Measurements from ENCODE around the gene NLK.

Gene NLK

GRCh38 chr17:28119560-28119959 is 77.1 kb downstream of the NLK start:
- H3K36me3 ChIP-seq (ENCODE audit: control insufficient read depth, insufficient read depth, low read length), result no peaks in the 10 kb centered on the region
- no peak overlapping the region for H3K4me3 ChIP-seq (ENCODE audit: insufficient read depth, low read depth, low read length, poor library complexity, severe bottlenecking)
- no peak for DNase-seq
- H3K9me3 ChIP-seq (ENCODE audit: control insufficient read depth, low read length), result no peaks in the 10 kb centered on the region
- H3K27me3 ChIP-seq (replicated peaks; ENCODE audit: control insufficient read depth, insufficient read depth, low read length, poor library complexity, severe bottlenecking), result no peaks in the 10 kb centered on the region
- no peak overlapping the region for H3K27ac ChIP-seq (ENCODE audit: insufficient read depth, low read length, poor library complexity, severe bottlenecking)
- H3K4me1 ChIP-seq (ENCODE audit: control insufficient read depth, insufficient read depth, low read length, poor library complexity, severe bottlenecking), result peaks cover 6% of the 10 kb centered on the region

DNA sequence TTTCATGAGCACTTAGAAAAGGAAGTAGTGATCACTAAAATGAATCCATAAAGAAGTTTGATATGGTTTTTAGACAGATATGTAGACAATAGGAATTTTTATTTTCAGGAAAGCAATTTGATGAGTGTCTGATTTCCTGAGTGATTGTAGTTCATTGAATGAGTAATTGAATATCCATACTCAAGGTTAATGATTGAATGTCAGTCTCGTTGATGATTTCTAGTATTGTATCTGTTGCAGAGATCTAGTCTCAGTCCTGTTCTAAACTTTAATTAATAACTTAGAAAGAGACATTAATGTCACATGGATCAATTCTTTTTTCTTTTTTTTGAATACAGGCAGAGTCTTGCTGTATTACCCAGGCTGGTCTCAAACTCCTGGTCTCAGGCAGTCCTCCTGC is 78.3 kb downstream of the NLK start:
- H3K36me3 ChIP-seq (ENCODE audit: control insufficient read depth, insufficient read depth, low read length), result no peaks in the 10 kb centered on the region
- H3K4me1 ChIP-seq (ENCODE audit: control insufficient read depth, insufficient read depth, low read length, poor library complexity, severe bottlenecking), result peaks cover 6% of the 10 kb centered on the region
- no peak overlapping the region for H3K4me3 ChIP-seq (ENCODE audit: insufficient read depth, low read depth, low read length, poor library complexity, severe bottlenecking)
- DNase-seq, result no peak
- H3K9me3 ChIP-seq (ENCODE audit: control insufficient read depth, low read length), result no peaks in the 10 kb centered on the region
- no peak overlapping the region for H3K27ac ChIP-seq (ENCODE audit: insufficient read depth, low read length, poor library complexity, severe bottlenecking)
- no peaks in the 10 kb centered on the region for H3K27me3 ChIP-seq (replicated peaks; ENCODE audit: control insufficient read depth, insufficient read depth, low read length, poor library complexity, severe bottlenecking)

DNA sequence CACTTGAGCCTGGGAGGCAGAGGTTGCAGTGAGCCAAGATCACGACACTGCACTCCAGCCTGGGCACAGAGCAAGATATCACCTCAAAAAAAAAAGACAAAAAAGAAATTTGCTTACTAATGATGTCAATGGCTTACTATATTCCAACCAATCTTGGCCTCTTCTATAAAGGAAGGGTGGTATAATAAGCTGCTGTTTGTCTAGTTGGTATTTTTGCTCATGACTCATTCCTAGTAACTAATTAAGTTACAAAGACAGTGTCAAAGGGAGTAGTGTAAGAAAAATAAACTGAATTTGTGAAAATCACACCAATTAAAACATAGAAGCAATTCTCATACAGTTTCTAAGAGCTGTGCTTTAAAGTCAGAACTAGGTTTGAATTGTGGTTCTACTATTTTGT is 82.5 kb downstream of the NLK start:
- H3K36me3 ChIP-seq (ENCODE audit: control insufficient read depth, insufficient read depth, low read length), result no peaks in the 10 kb centered on the region
- no peaks in the 10 kb centered on the region for H3K9me3 ChIP-seq (ENCODE audit: control insufficient read depth, low read length)
- DNase-seq, result no peak
- H3K4me1 ChIP-seq (ENCODE audit: control insufficient read depth, insufficient read depth, low read length, poor library complexity, severe bottlenecking), result no peaks in the 10 kb centered on the region
- H3K4me3 ChIP-seq (ENCODE audit: insufficient read depth, low read depth, low read length, poor library complexity, severe bottlenecking), result no peak overlapping the region
- H3K27me3 ChIP-seq (replicated peaks; ENCODE audit: control insufficient read depth, insufficient read depth, low read length, poor library complexity, severe bottlenecking), result no peaks in the 10 kb centered on the region
- no peak overlapping the region for H3K27ac ChIP-seq (ENCODE audit: insufficient read depth, low read length, poor library complexity, severe bottlenecking)

DNA sequence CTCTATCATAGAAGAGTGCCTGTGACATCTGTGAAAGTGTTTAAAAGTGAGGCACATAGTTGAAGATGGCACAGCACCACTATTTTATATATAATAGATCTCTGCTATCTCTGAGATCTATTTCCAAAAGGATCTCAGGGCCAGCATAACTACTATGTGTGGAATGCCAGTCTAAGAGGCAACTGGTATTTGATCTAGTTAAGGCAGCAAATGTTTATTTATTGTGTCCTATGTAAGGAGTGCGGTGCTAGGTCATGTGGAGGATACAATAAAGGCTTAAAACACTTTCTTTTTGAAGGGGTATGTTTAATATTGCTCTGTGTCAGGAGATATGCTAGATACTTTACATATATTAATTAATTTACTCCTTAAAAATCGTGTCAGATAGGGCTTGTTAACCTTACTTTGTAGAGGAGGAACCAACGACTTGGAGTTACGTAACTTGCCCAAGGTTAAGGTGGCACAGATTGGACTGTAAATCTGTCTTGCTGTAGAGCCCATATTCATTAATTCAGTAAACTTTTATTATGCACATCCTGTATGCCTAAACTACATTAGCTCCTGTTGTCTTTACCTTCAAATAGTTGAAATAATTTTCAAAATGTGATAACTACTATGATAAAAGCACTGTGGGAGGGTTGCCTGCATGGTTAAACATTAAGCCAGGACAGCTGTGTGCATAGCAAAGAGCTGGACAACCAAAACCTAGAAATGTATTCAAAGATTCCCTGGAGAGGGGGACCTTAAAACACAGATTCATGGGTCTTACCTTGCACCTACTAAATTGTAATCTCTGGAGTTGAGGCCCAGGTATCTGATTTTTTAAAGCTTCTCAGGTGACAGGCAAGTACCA is 83.3 kb downstream of the NLK start:
- Histone ChIP-seq H3K36me3 (ENCODE audit: control insufficient read depth, insufficient read depth, low read length) (no peaks in the 10 kb centered on the region), H3K4me1 (ENCODE audit: control insufficient read depth, insufficient read depth, low read length, poor library complexity, severe bottlenecking) (no peaks in the 10 kb centered on the region), H3K9me3 (ENCODE audit: control insufficient read depth, low read length) (no peaks in the 10 kb centered on the region), H3K4me3 (ENCODE audit: insufficient read depth, low read depth, low read length, poor library complexity, severe bottlenecking) (no peak overlapping the region), H3K27me3 (replicated peaks; ENCODE audit: control insufficient read depth, insufficient read depth, low read length, poor library complexity, severe bottlenecking) (no peaks in the 10 kb centered on the region), H3K27ac (ENCODE audit: insufficient read depth, low read length, poor library complexity, severe bottlenecking) (no peak overlapping the region)
- DNase-seq, result no peak

- Histone ChIP-seq H3K27ac (ENCODE audit: insufficient read depth, low read length, poor library complexity, severe bottlenecking) (no peak overlapping the region), H3K4me1 (ENCODE audit: control insufficient read depth, insufficient read depth, low read length, poor library complexity, severe bottlenecking) (no peaks in the 10 kb centered on the region), H3K36me3 (ENCODE audit: control insufficient read depth, insufficient read depth, low read length) (no peaks in the 10 kb centered on the region), H3K9me3 (ENCODE audit: control insufficient read depth, low read length) (no peaks in the 10 kb centered on the region), H3K4me3 (ENCODE audit: insufficient read depth, low read depth, low read length, poor library complexity, severe bottlenecking) (no peak overlapping the region), H3K27me3 (replicated peaks; ENCODE audit: control insufficient read depth, insufficient read depth, low read length, poor library complexity, severe bottlenecking) (no peaks in the 10 kb centered on the region)
- DNase-seq, result no peak
Measured at GRCh38 chr17:28127196-28127595, 84.7 kb downstream of the NLK start.

GRCh38 chr17:28128779-28129178 is 86.3 kb downstream of the NLK start:
- Histone ChIP-seq H3K27ac (ENCODE audit: insufficient read depth, low read length, poor library complexity, severe bottlenecking) (no peak overlapping the region), H3K36me3 (ENCODE audit: control insufficient read depth, insufficient read depth, low read length) (peaks cover 9% of the 10 kb centered on the region), H3K4me3 (ENCODE audit: insufficient read depth, low read depth, low read length, poor library complexity, severe bottlenecking) (no peak overlapping the region)

DNA sequence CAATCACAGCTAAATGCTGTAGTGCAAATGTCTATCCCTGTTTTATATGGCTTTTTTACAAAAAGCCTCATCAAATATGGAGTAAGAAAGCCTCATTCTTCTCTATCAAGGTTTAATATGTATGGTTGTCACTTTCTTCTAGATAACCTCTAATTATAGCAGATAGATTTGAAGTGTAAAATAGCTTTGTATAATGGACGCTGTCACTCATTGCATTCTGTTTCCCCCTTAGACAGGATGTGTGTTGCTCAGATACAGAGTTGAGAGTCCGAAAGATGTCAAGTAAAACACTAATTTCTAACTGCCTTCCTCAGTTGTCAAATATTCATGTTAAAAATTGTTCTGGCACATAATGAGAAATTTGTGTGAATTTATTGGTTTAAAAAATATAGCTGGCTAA is 88.0 kb downstream of the NLK start:
- no peak overlapping the region for H3K4me3 ChIP-seq (ENCODE audit: insufficient read depth, low read depth, low read length, poor library complexity, severe bottlenecking)

More at GRCh38 chr17:28128779-28129178, 86.3 kb downstream of the NLK start:
- Histone ChIP-seq H3K27me3 (replicated peaks; ENCODE audit: control insufficient read depth, insufficient read depth, low read length, poor library complexity, severe bottlenecking) (no peaks in the 10 kb centered on the region), H3K9me3 (ENCODE audit: control insufficient read depth, low read length) (no peaks in the 10 kb centered on the region), H3K4me1 (ENCODE audit: control insufficient read depth, insufficient read depth, low read length, poor library complexity, severe bottlenecking) (no peaks in the 10 kb centered on the region)
- no peak for DNase-seq

DNA sequence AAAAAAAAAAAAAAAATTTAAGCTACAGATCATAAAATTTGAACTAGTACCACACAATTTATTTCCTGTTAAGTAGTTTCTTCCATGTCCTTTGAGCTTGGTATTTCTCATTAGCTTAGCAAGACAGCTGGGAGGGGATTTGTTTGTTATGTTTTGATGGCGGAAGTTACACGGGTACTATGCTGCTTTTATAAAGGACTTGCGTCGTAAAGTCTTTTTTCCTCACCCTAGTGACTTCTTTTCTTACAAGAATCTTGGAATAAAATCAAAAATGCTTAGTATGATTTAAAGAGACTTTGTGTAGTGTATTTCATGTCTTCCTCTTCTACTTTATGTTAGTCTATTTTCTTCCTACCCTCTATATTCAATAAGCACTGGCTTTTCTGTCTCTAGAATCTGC is 89.1 kb downstream of the NLK start:
- Histone ChIP-seq H3K4me3 (ENCODE audit: insufficient read depth, low read depth, low read length, poor library complexity, severe bottlenecking) (no peak overlapping the region), H3K36me3 (ENCODE audit: control insufficient read depth, insufficient read depth, low read length) (peaks cover 9% of the 10 kb centered on the region), H3K4me1 (ENCODE audit: control insufficient read depth, insufficient read depth, low read length, poor library complexity, severe bottlenecking) (no peaks in the 10 kb centered on the region), H3K27ac (ENCODE audit: insufficient read depth, low read length, poor library complexity, severe bottlenecking) (no peak overlapping the region), H3K9me3 (ENCODE audit: control insufficient read depth, low read length) (no peaks in the 10 kb centered on the region), H3K27me3 (replicated peaks; ENCODE audit: control insufficient read depth, insufficient read depth, low read length, poor library complexity, severe bottlenecking) (no peaks in the 10 kb centered on the region)
- no peak for DNase-seq

More for the DNA sequence above, 88.0 kb downstream of the NLK start:
- no peak for DNase-seq
- Histone ChIP-seq H3K4me1 (ENCODE audit: control insufficient read depth, insufficient read depth, low read length, poor library complexity, severe bottlenecking) (no peaks in the 10 kb centered on the region), H3K9me3 (ENCODE audit: control insufficient read depth, low read length) (no peaks in the 10 kb centered on the region), H3K27me3 (replicated peaks; ENCODE audit: control insufficient read depth, insufficient read depth, low read length, poor library complexity, severe bottlenecking) (no peaks in the 10 kb centered on the region), H3K36me3 (ENCODE audit: control insufficient read depth, insufficient read depth, low read length) (peaks cover 9% of the 10 kb centered on the region), H3K27ac (ENCODE audit: insufficient read depth, low read length, poor library complexity, severe bottlenecking) (no peak overlapping the region)

- no peaks in the 10 kb centered on the region for H3K27me3 ChIP-seq (replicated peaks; ENCODE audit: control insufficient read depth, insufficient read depth, low read length, poor library complexity, severe bottlenecking)
- H3K9me3 ChIP-seq (ENCODE audit: control insufficient read depth, low read length), result no peaks in the 10 kb centered on the region
- H3K4me1 ChIP-seq (ENCODE audit: control insufficient read depth, insufficient read depth, low read length, poor library complexity, severe bottlenecking), result no peaks in the 10 kb centered on the region
- H3K4me3 ChIP-seq (ENCODE audit: insufficient read depth, low read depth, low read length, poor library complexity, severe bottlenecking), result no peak overlapping the region
- no peak overlapping the region for H3K27ac ChIP-seq (ENCODE audit: insufficient read depth, low read length, poor library complexity, severe bottlenecking)
- peaks cover 9% of the 10 kb centered on the region for H3K36me3 ChIP-seq (ENCODE audit: control insufficient read depth, insufficient read depth, low read length)
- no peak for DNase-seq
Measured at GRCh38 chr17:28133562-28133970, 91.1 kb downstream of the NLK start.

DNA sequence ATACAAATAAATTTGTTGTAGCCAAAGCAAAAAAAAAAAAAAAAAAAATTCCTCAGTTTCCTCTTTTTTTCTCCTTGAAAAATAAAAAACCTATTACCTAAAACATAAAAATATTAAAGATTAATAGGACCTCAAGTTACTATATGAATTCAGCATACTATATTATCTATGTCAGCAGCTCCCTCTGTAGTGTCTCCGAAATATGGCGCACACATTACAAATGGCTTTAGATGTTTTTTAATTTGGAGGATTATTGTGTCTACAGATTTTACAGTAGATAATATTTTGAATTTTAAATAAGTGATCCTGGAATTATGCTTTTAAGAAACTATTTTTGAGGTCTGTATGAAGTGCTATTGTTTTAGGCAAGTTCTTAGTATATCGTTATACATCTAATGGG is 94.4 kb downstream of the NLK start:
- Histone ChIP-seq H3K36me3 (ENCODE audit: control insufficient read depth, insufficient read depth, low read length) (peaks cover 9% of the 10 kb centered on the region), H3K9me3 (ENCODE audit: control insufficient read depth, low read length) (no peaks in the 10 kb centered on the region), H3K4me1 (ENCODE audit: control insufficient read depth, insufficient read depth, low read length, poor library complexity, severe bottlenecking) (no peaks in the 10 kb centered on the region), H3K27ac (ENCODE audit: insufficient read depth, low read length, poor library complexity, severe bottlenecking) (no peak overlapping the region), H3K27me3 (replicated peaks; ENCODE audit: control insufficient read depth, insufficient read depth, low read length, poor library complexity, severe bottlenecking) (no peaks in the 10 kb centered on the region), H3K4me3 (ENCODE audit: insufficient read depth, low read depth, low read length, poor library complexity, severe bottlenecking) (no peak overlapping the region)
- DNase-seq, result no peak
